IMR-90 (cell line): ENCODE data around the gene OSER1. TPM values are rescaled to one million over a fixed set of nuclear protein-coding genes. Genes with fewer than 3 reads are reported as not detected.

Experiments used
- ATAC-seq: fragments of 200-7000 bp; cut with Tn5 transposase; 2 replicates; pipeline ENCODE4 v1.9.1; 2020; ENCODE audit warnings: low read depth, mild to moderate bottlenecking, moderate library complexity
- BruUV-seq: library from RNA; stranded (reverse); fragments of 400-500 nt; replicated peaks from 2 replicates; lab custom pipeline; 2021; lab: Mats Ljungman, UMichigan
- CTCF ChIA-PET: fragments of 300-600 bp; formaldehyde crosslinking; extraction: SDS; loops from one replicate; lab custom pipeline; 2021; ENCODE audit warnings: antibody characterized with exemption; lab: Yijun Ruan, JAX
- POLR2A ChIA-PET: fragments of 300-600 bp; sonication (Branson Sonifier 250); formaldehyde crosslinking; loops from one replicate; lab custom pipeline; 2022; ENCODE audit warnings: antibody characterized with exemption; ENCODE audit not compliant: unreplicated experiment; lab: Charles Lee
- DNase-seq: peaks from one replicate; pipeline ENCODE4 v3.0.0; 2013
- H2AFZ ChIP-seq: replicated peaks from 2 replicates; pipeline ENCODE3; 2013; ENCODE audit warnings: low read length, mild to moderate bottlenecking; ENCODE audit not compliant: poor library complexity
- H2AK5ac ChIP-seq: 2 replicates; pipeline ENCODE4 v1.6.1; 2013; ENCODE audit warnings: low read depth, low read length, inconsistent platforms
- H2AK9ac ChIP-seq: replicated peaks from 2 replicates; pipeline ENCODE3; 2013; ENCODE audit warnings: mild to moderate bottlenecking, low read depth, low read length, moderate library complexity; ENCODE audit not compliant: poor library complexity
- H2BK120ac ChIP-seq: 2 replicates; pipeline ENCODE4 v1.6.1; 2013; ENCODE audit warnings: low read depth, low read length, inconsistent platforms
- H2BK15ac ChIP-seq: 3 replicates; pipeline ENCODE4 v1.6.1; 2013; ENCODE audit warnings: low read depth, low read length, inconsistent platforms
- H2BK20ac ChIP-seq: 2 replicates; pipeline ENCODE4 v1.6.1; 2013; ENCODE audit warnings: low read depth, mild to moderate bottlenecking, inconsistent platforms, low read length, moderate library complexity
- H2BK5ac ChIP-seq: 2 replicates; pipeline ENCODE4 v1.6.1; 2013; ENCODE audit warnings: mild to moderate bottlenecking, low read depth, low read length, inconsistent platforms; ENCODE audit not compliant: poor library complexity, severe bottlenecking
- H3K14ac ChIP-seq: replicated peaks from 2 replicates; pipeline ENCODE4 v1.6.1; 2013; ENCODE audit warnings: low read depth, low read length, inconsistent platforms
- H3K18ac ChIP-seq: 2 replicates; pipeline ENCODE4 v1.6.1; 2013; ENCODE audit warnings: low read depth, low read length, control low read depth
- H3K23ac ChIP-seq: 2 replicates; pipeline ENCODE4 v1.6.1; 2013; ENCODE audit warnings: low read depth, low read length, inconsistent platforms
- H3K27ac ChIP-seq: 2 replicates; pipeline ENCODE4 v1.5.1; 2013; ENCODE audit warnings: mild to moderate bottlenecking, control low read depth, low read length; ENCODE audit not compliant: insufficient read depth
- H3K27me3 ChIP-seq: 2 replicates; pipeline ENCODE4 v1.6.1; 2013; ENCODE audit warnings: low read length; ENCODE audit not compliant: control insufficient read depth, insufficient read depth
- H3K36me3 ChIP-seq: 2 replicates; pipeline ENCODE4 v1.6.1; 2013; ENCODE audit warnings: low read length, mixed read lengths; ENCODE audit not compliant: control insufficient read depth, insufficient read depth
- H3K4ac ChIP-seq: 2 replicates; pipeline ENCODE4 v1.6.1; 2013; ENCODE audit warnings: low read depth, low read length, inconsistent platforms
- H3K4me1 ChIP-seq: 2 replicates; pipeline ENCODE4 v1.6.1; 2013; ENCODE audit warnings: low read length, mixed read lengths; ENCODE audit not compliant: control insufficient read depth, insufficient read depth
- H3K4me2 ChIP-seq: 2 replicates; pipeline ENCODE4 v1.6.1; 2013; ENCODE audit warnings: low read depth, mild to moderate bottlenecking, control low read depth, low read length, moderate library complexity
- H3K4me3 ChIP-seq: 2 replicates; pipeline ENCODE4 v1.5.1; 2013; ENCODE audit warnings: low read depth, mild to moderate bottlenecking, control low read depth, low read length, moderate library complexity; ENCODE audit not compliant: insufficient read depth
- H3K56ac ChIP-seq: 2 replicates; pipeline ENCODE4 v1.6.1; 2013; ENCODE audit warnings: low read length, inconsistent platforms; ENCODE audit not compliant: insufficient read depth; ENCODE audit errors: extremely low read depth
- H3K79me1 ChIP-seq, 2 experiments: 2 replicates each; pipeline ENCODE4 v1.6.1; 2013; ENCODE audit warnings: low read length in 2 of 2, inconsistent platforms in 1 of 2, low read depth in 1 of 2
- H3K9ac ChIP-seq: 2 replicates; pipeline ENCODE4 v1.6.1; 2013; ENCODE audit warnings: low read depth, low read length, control low read depth
- H3K9me1 ChIP-seq: 2 replicates; pipeline ENCODE4 v1.6.1; 2013; ENCODE audit warnings: low read length, inconsistent platforms; ENCODE audit not compliant: insufficient read depth
- H3K9me3 ChIP-seq: 2 replicates; pipeline ENCODE4 v1.6.1; 2013; ENCODE audit warnings: low read length; ENCODE audit not compliant: control insufficient read depth, insufficient read depth
- H4K20me1 ChIP-seq: 2 replicates; pipeline ENCODE4 v1.6.1; 2013; ENCODE audit warnings: low read length, inconsistent platforms; ENCODE audit not compliant: insufficient read depth
- H4K5ac ChIP-seq: 2 replicates; pipeline ENCODE4 v1.6.1; 2013; ENCODE audit warnings: mild to moderate bottlenecking, low read depth, low read length, control low read depth
- H4K8ac ChIP-seq, 2 experiments: 2 replicates each; pipeline ENCODE4 v1.6.1; 2013; ENCODE audit warnings: low read depth in 2 of 2, low read length in 2 of 2, control low read depth in 1 of 2, inconsistent platforms in 1 of 2
- H4K91ac ChIP-seq: 2 replicates; pipeline ENCODE4 v1.6.1; 2013; ENCODE audit warnings: low read depth, low read length, inconsistent platforms; ENCODE audit not compliant: insufficient read depth
- BHLHE40 ChIP-seq: fragments of 150-350 bp; IDR thresholded peaks from 2 replicates; pipeline ENCODE4 v1.6.1; 2016; ENCODE audit warnings: mild to moderate bottlenecking, low read depth, low read length
- CEBPB ChIP-seq: IDR thresholded peaks from 2 replicates; pipeline ENCODE4 v1.6.1; 2012; ENCODE audit warnings: low read depth, low read length, improper control_type of control experiment
- CHD1 ChIP-seq: IDR thresholded peaks from 2 replicates; pipeline ENCODE4 v1.6.1; 2012; ENCODE audit warnings: low read depth, low read length, improper control_type of control experiment
- CTCF ChIP-seq: conservative IDR thresholded peaks from 2 replicates; pipeline ENCODE4 v1.5.1; 2012; ENCODE audit warnings: mild to moderate bottlenecking, low read depth, low read length, improper control_type of control experiment
- ELK1 ChIP-seq: fragments of 150-350 bp; IDR thresholded peaks from 2 replicates; pipeline ENCODE4 v1.6.1; 2016; ENCODE audit warnings: low read depth, mild to moderate bottlenecking, low read length, moderate library complexity, borderline replicate concordance
- FOS ChIP-seq: fragments of 150-350 bp; IDR thresholded peaks from 2 replicates; pipeline ENCODE4 v1.6.1; 2016; ENCODE audit warnings: low read depth, low read length
- MAFK ChIP-seq: IDR thresholded peaks from 2 replicates; pipeline ENCODE4 v1.6.1; 2012; ENCODE audit warnings: low read depth, low read length, improper control_type of control experiment
- MAZ ChIP-seq: IDR thresholded peaks from 2 replicates; pipeline ENCODE4 v1.6.1; 2012; ENCODE audit warnings: low read depth, mild to moderate bottlenecking, low read length, improper control_type of control experiment, moderate library complexity, borderline replicate concordance
- MXI1 ChIP-seq: IDR thresholded peaks from 2 replicates; pipeline ENCODE4 v1.6.1; 2012; ENCODE audit warnings: low read depth, mild to moderate bottlenecking, low read length, moderate library complexity, borderline replicate concordance
- NFE2L2 ChIP-seq: fragments of 150-350 bp; IDR thresholded peaks from 2 replicates; pipeline ENCODE4 v1.6.1; 2016; ENCODE audit warnings: low read depth, mild to moderate bottlenecking, low read length
- POLR2A ChIP-seq: IDR thresholded peaks from 2 replicates; pipeline ENCODE4 v1.6.1; 2012; ENCODE audit warnings: mild to moderate bottlenecking, low read depth, low read length
- RAD21 ChIP-seq: IDR thresholded peaks from 2 replicates; pipeline ENCODE4 v1.6.1; 2012; ENCODE audit warnings: low read length, improper control_type of control experiment
- RCOR1 ChIP-seq: IDR thresholded peaks from 2 replicates; pipeline ENCODE4 v1.6.1; 2012; ENCODE audit warnings: mild to moderate bottlenecking, low read length, improper control_type of control experiment; ENCODE audit not compliant: insufficient replicate concordance
- RFX5 ChIP-seq: IDR thresholded peaks from 2 replicates; pipeline ENCODE4 v1.8.0; 2012; ENCODE audit warnings: low read depth, mild to moderate bottlenecking, low read length, moderate library complexity
- SMC3 ChIP-seq: fragments of 150-350 bp; IDR thresholded peaks from 2 replicates; pipeline ENCODE4 v1.6.1; 2016; ENCODE audit warnings: low read depth, mild to moderate bottlenecking, antibody characterized with exemption, low read length, moderate library complexity
- USF2 ChIP-seq: fragments of 150-350 bp; IDR thresholded peaks from 2 replicates; pipeline ENCODE4 v1.6.1; 2017; ENCODE audit warnings: mild to moderate bottlenecking, antibody characterized with exemption, low read length, low read depth
- WGBS, 2 experiments: methylation state at CpG; one replicate each; pipeline versions ENCODE4 v1.1.5 to v1.1.7; 2013; ENCODE audit warnings: missing lambda C conversion rate in 2 of 2; ENCODE audit not compliant: insufficient read length in 1 of 2; ENCODE audit errors: extremely low coverage in 2 of 2; 5-methylcytosine and 5-hydroxymethylcytosine counted together
- dilution Hi-C: fragments of 300-500 bp; cut with HindIII; formaldehyde crosslinking; loops from one replicate; pipeline ENCODE4 v1.14.3; 2018; ENCODE audit warnings: low sequenced_read_pairs; ENCODE audit not compliant: unreplicated experiment
- in situ Hi-C: fragments of 300-500 bp; cut with MboI; formaldehyde crosslinking; loops from 3 replicates; pipeline ENCODE4 v1.14.3; 2019; ENCODE audit warnings: low sequenced_read_pairs, inconsistent platforms, mixed read lengths
- intact Hi-C: fragments of 100-400 bp; cut with micrococcal nuclease; formaldehyde crosslinking; loops from 2 replicates; pipeline ENCODE4 v1.10.0; 2022
- polyA plus RNA-seq, 3 experiments: library from polyadenylated mRNA; depleted of rRNA; stranded (reverse); fragments of >200 nt; gene quantifications; 2 replicates each; pipeline ENCODE4 v1.2.3, GENCODE V29; 2012; ENCODE audit warnings: low replicate concordance in 1 of 3
- total RNA-seq: library from RNA; depleted of rRNA; stranded (reverse); fragments of >200 nt; gene quantifications from 2 replicates; pipeline ENCODE4 v1.2.3, GENCODE V29; 2012

The OSER1 gene
- total and polyA plus RNA-seq, 2 of the 4 experiments (the other 2 are of a cell fraction): 32.6 to 70.6 TPM

GRCh38 chr20:44182135-44182765 is 28.3 kb downstream of the OSER1 start:
- Histone ChIP-seq H2BK120ac (no peak overlapping the region), H4K91ac (0 out of 2 replicates have a peak overlapping the region, but pooled peaks have one; percentile 14), H4K5ac (no peak overlapping the region), H3K4me2 (no peak overlapping the region), H2AK5ac (no peak overlapping the region), H3K36me3 (no peaks in the 10 kb centered on the region), H3K79me1 (peaks cover 0 to 16% of the 10 kb centered on the region in 2 experiments; a peak in 2 of 4 replicates), H3K4ac (no peak overlapping the region), H4K8ac (no peak overlapping the region; a peak in 1 of 4 replicates), H3K14ac (no peak overlapping the region), H3K9me1 (peaks cover 14% of the 10 kb centered on the region), H3K18ac (no peak overlapping the region), H2BK20ac (no peak overlapping the region), H3K27me3 (no peaks in the 10 kb centered on the region), H3K9ac (no peak overlapping the region), H3K9me3 (no peaks in the 10 kb centered on the region), H3K4me3 (no peak overlapping the region), H3K56ac (no peak overlapping the region), H3K27ac (no peak overlapping the region), H3K4me1 (peaks cover 13% of the 10 kb centered on the region), H3K23ac (no peak overlapping the region), H2BK5ac (no peak overlapping the region), H4K20me1 (no peaks in the 10 kb centered on the region), H2BK15ac (no peak overlapping the region), H2AK9ac (no peak overlapping the region), H2AFZ (no peak overlapping the region)
- no peak for TF ChIP-seq RFX5
- TF ChIP-seq MXI1: no peak
- no peak for TF ChIP-seq RAD21
- TF ChIP-seq ELK1: no peak
- TF ChIP-seq CTCF: no peak
- TF ChIP-seq SMC3: no peak
- no peak for TF ChIP-seq MAZ
- no peak for TF ChIP-seq USF2
- no peak for TF ChIP-seq CEBPB
- no peak for TF ChIP-seq POLR2A
- no peak for TF ChIP-seq NFE2L2
- no peak for TF ChIP-seq FOS
- TF ChIP-seq CHD1: no peak
- no peak for TF ChIP-seq RCOR1
- no peak for TF ChIP-seq MAFK
- TF ChIP-seq BHLHE40: no peak
- ATAC-seq: no peak
- no TSS peak for BruUV-seq
- ChIA-PET CTCF (interaction anchor here (1.1 kb wide), 1 partner anchor 47 kb away, joined by 3 read pairs; no protein-coding TSS in a partner anchor), POLR2A (no interaction called here)
- no CpG with 5 or more reads among the region's 13 CpGs for WGBS, 2 experiments
- intact Hi-C loops (loop anchor here (5.0 kb wide), 1 partner anchor 45 kb away; no protein-coding TSS in a partner anchor), in situ Hi-C loops (no loop called here), dilution Hi-C loops (no loop called here)
- DNase-seq: no peak
